ENCODE results near the gene FNDC10. TPM values are rescaled to one million over a fixed set of nuclear protein-coding genes. Genes with fewer than 3 reads are reported as not detected.
"Not testable (repeated sequence)": the region's sequence is repeated elsewhere in the genome, so short reads cannot be mapped to it uniquely, and the experiment has no call there.

Gene FNDC10
- total RNA-seq, 1 donor from 2014 or later = 2.0 TPM

DNA sequence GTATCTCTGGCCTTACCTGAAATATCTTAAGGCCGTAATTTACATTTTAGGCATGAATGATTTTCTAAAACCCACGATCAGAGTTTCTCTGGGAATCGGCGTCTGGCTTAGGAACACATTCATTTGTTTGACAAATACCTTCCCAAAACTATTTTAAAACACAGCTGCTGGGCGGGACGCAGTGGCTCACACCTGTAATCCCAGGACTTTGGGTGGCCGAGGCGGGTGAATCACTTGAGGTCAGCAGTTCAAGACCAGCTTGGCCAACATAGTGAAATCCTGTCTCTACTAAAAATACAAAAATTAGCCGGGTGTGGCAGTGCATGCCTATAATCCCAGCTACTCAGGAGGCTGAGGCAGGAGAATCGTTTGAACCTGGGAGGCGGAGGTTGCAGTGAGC, 43.0 kb downstream of the FNDC10 start:
- DNase-seq; ATAC-seq (ENCODE audit: poor library complexity); intact Hi-C loops (cut with DNase I): not testable (repeated sequence)

DNA sequence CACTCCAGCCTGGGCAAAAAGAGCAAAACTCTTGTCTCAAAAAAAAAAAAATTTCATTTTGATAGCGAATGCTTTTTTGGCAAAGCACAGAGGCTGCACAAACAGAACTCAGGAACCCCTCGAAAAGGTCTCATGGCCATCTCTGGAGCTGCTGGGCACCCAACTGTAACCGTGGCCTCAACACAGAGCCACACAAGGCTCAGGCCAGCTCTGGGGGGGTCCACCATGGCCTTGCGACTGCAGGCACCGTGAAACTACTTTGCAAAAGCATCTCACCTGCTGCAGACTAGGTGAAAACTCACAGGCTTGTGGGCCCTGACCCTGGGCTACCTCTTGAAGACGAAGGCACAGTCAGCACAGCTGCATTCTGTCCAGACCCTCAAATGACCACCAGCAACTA, 43.4 kb downstream of the FNDC10 start:
- DNase-seq (no peak), ATAC-seq (ENCODE audit: poor library complexity) (no peak)
- intact Hi-C loops (cut with DNase I) = no loop called here

- no peak for ATAC-seq (ENCODE audit: poor library complexity)
- DNase-seq = no peak
- intact Hi-C loops (cut with DNase I) = no loop called here
Measured at GRCh38 chr1:1554926-1555915, 44.7 kb downstream of the FNDC10 start.

DNA sequence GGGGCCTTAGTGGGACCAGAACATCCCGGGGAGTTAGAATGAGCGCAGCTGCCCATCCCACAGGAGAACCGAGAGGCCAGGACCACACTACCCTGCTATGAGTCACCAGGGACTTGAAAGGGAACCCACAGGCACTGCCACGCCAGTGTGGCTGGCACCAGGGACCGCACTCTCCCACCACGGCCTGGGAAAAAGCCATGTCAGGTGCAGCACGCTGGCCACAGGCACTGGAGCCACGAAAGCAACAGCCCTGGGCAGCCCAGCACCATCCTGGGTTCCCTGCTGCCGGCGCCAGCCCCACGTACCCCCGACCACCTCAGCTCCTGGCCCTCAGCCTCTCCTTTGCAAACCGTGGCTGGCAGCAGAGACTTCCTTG, 45.4 kb downstream of the FNDC10 start:
- DNase-seq = no peak
- intact Hi-C loops (cut with DNase I) = no loop called here
- ATAC-seq (ENCODE audit: poor library complexity) = no peak

- DNase-seq (no peak), ATAC-seq (ENCODE audit: poor library complexity) (no peak)
- intact Hi-C loops (cut with DNase I) = no loop called here
Measured at GRCh38 chr1:1553821-1554494, 46.0 kb downstream of the FNDC10 start.

GRCh38 chr1:1552263-1552639, 47.7 kb downstream of the FNDC10 start:
- intact Hi-C loops (cut with DNase I) = no loop called here
- ATAC-seq (ENCODE audit: poor library complexity) (no peak), DNase-seq (no peak)

- DNase-seq (no peak), ATAC-seq (ENCODE audit: poor library complexity) (no peak)
- intact Hi-C loops (cut with DNase I) = no loop called here
Measured at GRCh38 chr1:1551524-1552262, 48.2 kb downstream of the FNDC10 start.

- DNase-seq (peak; percentile 63), ATAC-seq (ENCODE audit: poor library complexity) (peak; percentile 60)
- intact Hi-C loops (cut with DNase I) = no loop called here
Measured at GRCh38 chr1:1550591-1551432, 49.1 kb downstream of the FNDC10 start.

GRCh38 chr1:1550087-1550486, 49.8 kb downstream of the FNDC10 start:
- no peak for ATAC-seq (ENCODE audit: poor library complexity)
- intact Hi-C loops (cut with DNase I) = no loop called here

DNA sequence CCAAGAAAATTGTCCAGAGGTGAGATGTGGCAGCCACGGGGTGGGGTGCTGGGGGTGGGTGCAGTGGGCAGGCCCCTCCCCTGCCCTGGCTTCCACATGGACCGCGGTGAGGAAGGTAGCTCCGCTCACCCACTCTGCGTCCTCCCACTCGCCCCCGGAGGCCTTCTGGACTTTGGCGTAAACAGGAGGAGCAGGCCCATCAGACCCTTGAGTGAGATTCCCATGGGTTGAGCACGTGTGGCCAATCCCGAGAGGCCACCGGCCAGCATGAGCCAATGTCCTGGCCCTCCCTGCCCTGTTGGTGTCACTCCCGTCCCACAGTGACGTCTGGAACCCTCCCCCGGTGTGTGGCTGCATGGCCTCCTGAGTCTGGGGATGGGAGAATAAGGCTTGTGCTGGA, 51.3 kb downstream of the FNDC10 start:
- intact Hi-C loops (cut with DNase I) = no loop called here
- ATAC-seq (ENCODE audit: poor library complexity) (no peak), DNase-seq (no peak)

More at GRCh38 chr1:1550087-1550486, 49.8 kb downstream of the FNDC10 start:
- no peak for DNase-seq

Other genes with a start within 250 kb of the FNDC10 start
- gene MXRA8, start 241.6 kb downstream of the FNDC10 start, total RNA-seq = 21.7 TPM
- gene AURKAIP1, start 224.9 kb downstream of the FNDC10 start, total RNA-seq = 271 TPM
- gene CCNL2, start 200.8 kb downstream of the FNDC10 start, total RNA-seq = 45.7 TPM
- 144 TPM for gene MRPL20, start 192.8 kb downstream of the FNDC10 start, total RNA-seq
- gene ANKRD65, start 178.9 kb downstream of the FNDC10 start, total RNA-seq = 1.8 TPM
- gene VWA1, start 164.4 kb downstream of the FNDC10 start, total RNA-seq = 17.1 TPM
- gene ATAD3C, start 150.4 kb downstream of the FNDC10 start, total RNA-seq = 0.94 TPM
- gene ATAD3B, start 128.4 kb downstream of the FNDC10 start, total RNA-seq = 7.9 TPM
- gene ATAD3A, start 88.0 kb downstream of the FNDC10 start, total RNA-seq = 18.5 TPM
- gene TMEM240, start 59.5 kb downstream of the FNDC10 start, total RNA-seq = 7.5 TPM
- 106 TPM for gene SSU72, start 25.3 kb downstream of the FNDC10 start, total RNA-seq
- gene MIB2, start 15.4 kb upstream of the FNDC10 start, total RNA-seq = 110 TPM
- 25.1 TPM for gene MMP23B, start 32.0 kb upstream of the FNDC10 start, total RNA-seq
- gene CDK11B, start 58.9 kb upstream of the FNDC10 start, total RNA-seq = 23.6 TPM
- gene SLC35E2B, start 92.7 kb upstream of the FNDC10 start, total RNA-seq = 20.4 TPM
- 17.3 TPM for gene CDK11A, start 124.2 kb upstream of the FNDC10 start, total RNA-seq
- gene NADK, start 178.3 kb upstream of the FNDC10 start, total RNA-seq = 23.0 TPM

Measured in Right ventricle myocardium superior (tissue), 1 donor.